GM12878 (cell line): ENCODE results near the gene ACER3. TPM values are rescaled to one million over a fixed set of nuclear protein-coding genes. Genes with fewer than 3 reads are reported as not detected.

Experiments used
- ATAC-seq: fragments of 200-7000 bp; cut with Tn5 transposase; 3 replicates; pipeline ENCODE4 v1.9.1; 2020; ENCODE audit warnings: mild to moderate bottlenecking, moderate library complexity
- BruUV-seq: library from RNA; stranded (reverse); fragments of 400-500 nt; replicated peaks from 2 replicates; lab custom pipeline; 2021; lab: Mats Ljungman, UMichigan
- CTCF ChIA-PET: fragments of 300-600 bp; sonication (Branson Sonifier 250); formaldehyde crosslinking; extraction: SDS; loops from one replicate; lab custom pipeline; 2021; ENCODE audit warnings: inconsistent platforms; lab: Yijun Ruan, JAX
- POLR2A ChIA-PET: fragments of 350-600 bp; formaldehyde crosslinking; extraction: SDS; loops from one replicate; lab custom pipeline; 2021; ENCODE audit warnings: inconsistent platforms; lab: Charles Lee
- RAD21 ChIA-PET: fragments of 300-600 bp; sonication (Branson Sonifier 250); formaldehyde crosslinking; loops from one replicate; lab custom pipeline; 2023; ENCODE audit warnings: antibody characterized with exemption; ENCODE audit not compliant: unreplicated experiment; lab: Charles Lee
- SMC1A ChIA-PET: fragments of 300-600 bp; sonication (Branson Sonifier 250); formaldehyde crosslinking; loops from one replicate; lab custom pipeline; 2023; ENCODE audit not compliant: unreplicated experiment, uncharacterized antibody; lab: Charles Lee
- DNase-seq: peaks from one replicate; pipeline ENCODE4 v3.0.0-alpha.2; 2011; ENCODE audit warnings: low read depth, low spot score
- FAIRE-seq: peaks from 3 replicates; lab custom pipeline; 2011; peaks lifted over from hg19 to GRCh38; lab: Jason Lieb, UNC
- H2AFZ ChIP-seq: 2 replicates; pipeline ENCODE4 v1.6.0; 2011; ENCODE audit warnings: low read depth, low read length, control low read depth; ENCODE audit not compliant: control insufficient read depth
- H3K27ac ChIP-seq: 2 replicates; pipeline ENCODE4 v1.5.1; 2011; ENCODE audit warnings: control low read depth; ENCODE audit not compliant: control insufficient read depth, insufficient read depth
- H3K27me3 ChIP-seq, 2 experiments: replicated peaks in 1 of 2; 2 replicates each; pipeline versions ENCODE4 v1.6.0 to v1.6.1; 2011; ENCODE audit warnings: low read length in 1 of 2; ENCODE audit not compliant: control insufficient read depth in 2 of 2, insufficient read depth in 2 of 2
- H3K36me3 ChIP-seq, 2 experiments: 2 replicates each; pipeline ENCODE4 v1.5.1; 2011; ENCODE audit warnings: low read length in 1 of 2; ENCODE audit not compliant: control insufficient read depth in 2 of 2, insufficient read depth in 2 of 2
- H3K4me1 ChIP-seq: 2 replicates; pipeline ENCODE4 v1.6.1; 2011; ENCODE audit warnings: mild to moderate bottlenecking, low read length, moderate library complexity, mixed read lengths; ENCODE audit not compliant: control insufficient read depth, insufficient read depth
- H3K4me2 ChIP-seq: 2 replicates; pipeline ENCODE4 v1.6.0; 2011; ENCODE audit warnings: control low read depth; ENCODE audit not compliant: control insufficient read depth, insufficient read depth
- H3K4me3 ChIP-seq: fragments of 200-600 bp; sonication (generic); 2 replicates; pipeline ENCODE4 v1.5.1; 2016
- H3K79me2 ChIP-seq: 2 replicates; pipeline ENCODE4 v1.6.0; 2011; ENCODE audit warnings: low read length; ENCODE audit not compliant: control insufficient read depth, insufficient read depth
- H3K9ac ChIP-seq: 2 replicates; pipeline ENCODE4 v1.8.0; 2011; ENCODE audit warnings: low read length, control low read depth, mixed read lengths; ENCODE audit not compliant: control insufficient read depth, insufficient read depth
- H3K9me3 ChIP-seq: replicated peaks from 3 replicates; pipeline ENCODE4 v1.5.1; 2011; ENCODE audit warnings: mild to moderate bottlenecking, low read length; ENCODE audit not compliant: control insufficient read depth, insufficient read depth
- H4K20me1 ChIP-seq: 2 replicates; pipeline ENCODE4 v1.6.0; 2011; ENCODE audit not compliant: control insufficient read depth, insufficient read depth
- GATAD2B ChIP-seq: fragments of 450-650 bp; conservative IDR thresholded peaks from 2 replicates; pipeline ENCODE4 v1.6.1; 2017; ENCODE audit warnings: low read depth, mild to moderate bottlenecking, moderate library complexity
- HDGF ChIP-seq: fragments of 450-650 bp; IDR thresholded peaks from 2 replicates; pipeline ENCODE4 v1.6.1; 2016; ENCODE audit warnings: antibody characterized with exemption
- SREBF1 ChIP-seq: IDR thresholded peaks from 2 replicates; pipeline ENCODE4 v1.6.1; 2012; ENCODE audit warnings: mild to moderate bottlenecking, low read length
- ZNF24 ChIP-seq: fragments of 450-650 bp; IDR thresholded peaks from 2 replicates; pipeline ENCODE4 v1.6.1; 2017; ENCODE audit warnings: antibody characterized with exemption, mild to moderate bottlenecking
- ZNF274 ChIP-seq: IDR thresholded peaks from one replicate; pipeline ENCODE4 v1.8.0; 2011; ENCODE audit not compliant: insufficient read length, insufficient read depth
- WGBS: methylation state at CpG from one replicate; pipeline ENCODE4 v1.1.6; 2016; ENCODE audit warnings: low lambda C conversion rate; ENCODE audit not compliant: insufficient replicate concordance, insufficient coverage; ENCODE audit errors: missing lambda C conversion rate; 5-methylcytosine and 5-hydroxymethylcytosine counted together
- in situ Hi-C: fragments of 300-500 bp; cut with MboI; formaldehyde crosslinking; loops from 9 replicates; pipeline ENCODE4 v1.14.3; 2018; ENCODE audit warnings: mixed read lengths
- intact Hi-C: fragments of 100-400 bp; cut with micrococcal nuclease; formaldehyde crosslinking; loops from one replicate; pipeline ENCODE4 v1.14.2; 2022; ENCODE audit not compliant: unreplicated experiment
- polyA plus RNA-seq, 11 experiments: library from polyadenylated mRNA; depleted of rRNA in 4 of 11; unstranded in 6 of 11; stranded (reverse) in 5 of 11; fragments of >200 nt; fragmentation: Nextera tagmentation in 4 of 11; fragmentation: Illumina TruSeq in 1 of 11; extraction: Ambion mirVana in 4 of 11; extraction: Trizol in 1 of 11; gene quantifications; 1 replicate in 1 of 11; 2 replicates in 10 of 11; pipeline versions ENCODE4 v1.2.1 to v1.2.3, GENCODE V29; 2011 to 2016; ENCODE audit warnings: inconsistent platforms in 2 of 11, missing spikeins in 2 of 11, low read depth in 1 of 11
- total RNA-seq, 4 experiments: library from RNA; depleted of rRNA in 3 of 4; stranded (reverse); fragments of >200 nt in 3 of 4; fragmentation: Illumina TruSeq in 1 of 4; extraction: Trizol in 1 of 4; gene quantifications; 2 replicates each; pipeline versions ENCODE4 v1.2.1 to v1.2.3, GENCODE V29; 2013 to 2021
- TF ChIP-seq, protein P1 (sequence below): IDR thresholded peaks from 2 replicates; pipeline ENCODE4 v1.6.1; 2011; ENCODE audit warnings: borderline replicate concordance, low read depth, mild to moderate bottlenecking, moderate library complexity, mixed read lengths, low read length; ENCODE audit not compliant: insufficient read depth; ENCODE audit errors: extremely low read length
- TF ChIP-seq, protein P2 (sequence below): fragments of 450-650 bp; IDR thresholded peaks from 2 replicates; pipeline ENCODE4 v1.6.1; 2017; ENCODE audit warnings: mild to moderate bottlenecking, low read depth, inconsistent platforms; ENCODE audit not compliant: poor library complexity, severe bottlenecking
- TF ChIP-seq, protein P3 (sequence below): IDR thresholded peaks from 2 replicates; pipeline ENCODE4 v1.6.1; 2012; ENCODE audit warnings: low read depth, low read length, improper control_type of control experiment
- TF ChIP-seq, protein P4 (sequence below): IDR thresholded peaks from 2 replicates; pipeline ENCODE4 v1.6.1; 2012; ENCODE audit warnings: mild to moderate bottlenecking, low read depth, low read length
- TF ChIP-seq, protein P5 (sequence below), 3 experiments: IDR thresholded peaks in 2 of 3; conservative IDR thresholded peaks in 1 of 3; 2 replicates each; pipeline ENCODE4 v1.5.1; 2011; ENCODE audit warnings: low read depth in 3 of 3, low read length in 3 of 3, mild to moderate bottlenecking in 3 of 3, control low read depth in 2 of 3, moderate library complexity in 2 of 3, inconsistent platforms in 1 of 3, mixed read lengths in 1 of 3; ENCODE audit not compliant: control insufficient read depth in 2 of 3, insufficient read depth in 1 of 3; ENCODE audit errors: extremely low read depth in 1 of 3

ACER3 gene
- total and polyA plus RNA-seq, 10 of the 15 experiments (the other 5 are each of a cell fraction or from before 2014, with no cell fraction given), result 2.8 to 17.4 (median 10.3) TPM

DNA sequence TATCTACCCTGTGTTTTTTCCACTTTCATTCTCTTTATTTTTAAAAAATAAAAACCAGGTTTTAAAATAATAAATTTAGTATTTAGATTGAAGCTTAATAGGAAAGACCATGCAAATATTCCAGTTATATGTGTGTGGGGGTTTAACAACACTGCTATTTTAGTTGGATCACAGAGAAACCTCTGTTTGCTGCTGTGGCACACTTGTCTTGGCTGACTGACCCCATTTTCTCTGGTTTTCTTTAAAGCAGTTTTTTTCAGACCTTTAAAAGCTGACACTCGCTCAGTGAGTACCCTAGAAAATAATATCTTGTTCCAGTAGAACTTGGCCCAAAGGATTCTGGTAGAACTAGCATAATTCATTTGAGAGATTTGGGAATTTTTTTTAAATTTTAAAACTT is 31.6 kb downstream of the ACER3 start:
- Histone ChIP-seq H3K27ac (no peak overlapping the region), H3K4me3 (no peak overlapping the region), H3K9ac (no peak overlapping the region), H2AFZ (no peak overlapping the region), H3K4me2 (no peak overlapping the region), H4K20me1 (no peaks in the 10 kb centered on the region), H3K79me2 (no peaks in the 10 kb centered on the region), H3K36me3 (no peaks in the 10 kb centered on the region), H3K9me3 (no peaks in the 10 kb centered on the region), H3K27me3 (no peaks in the 10 kb centered on the region), H3K4me1 (no peaks in the 10 kb centered on the region)
- WGBS, result 100% methylated on average over 1 of the region's 1 CpG
- SMC1A ChIA-PET, result interaction anchor here (1.3 to 1.8 kb wide), 3 partner anchors 12 to 28 kb away, joined by 3 to 4 read pairs (median 3); no protein-coding TSS in a partner anchor
- CTCF ChIA-PET, result interaction anchor here (1.2 to 3.3 kb wide), 2 partner anchors 13 to 27 kb away, joined by 3 to 19 read pairs; no protein-coding TSS in a partner anchor
- TF ChIP-seq ZNF24, result no peak
- TF ChIP-seq ZNF274, result no peak
- TF ChIP-seq, protein P1, sequence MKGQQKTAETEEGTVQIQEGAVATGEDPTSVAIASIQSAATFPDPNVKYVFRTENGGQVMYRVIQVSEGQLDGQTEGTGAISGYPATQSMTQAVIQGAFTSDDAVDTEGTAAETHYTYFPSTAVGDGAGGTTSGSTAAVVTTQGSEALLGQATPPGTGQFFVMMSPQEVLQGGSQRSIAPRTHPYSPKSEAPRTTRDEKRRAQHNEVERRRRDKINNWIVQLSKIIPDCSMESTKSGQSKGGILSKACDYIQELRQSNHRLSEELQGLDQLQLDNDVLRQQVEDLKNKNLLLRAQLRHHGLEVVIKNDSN, result no peak
- TF ChIP-seq, protein P2, sequence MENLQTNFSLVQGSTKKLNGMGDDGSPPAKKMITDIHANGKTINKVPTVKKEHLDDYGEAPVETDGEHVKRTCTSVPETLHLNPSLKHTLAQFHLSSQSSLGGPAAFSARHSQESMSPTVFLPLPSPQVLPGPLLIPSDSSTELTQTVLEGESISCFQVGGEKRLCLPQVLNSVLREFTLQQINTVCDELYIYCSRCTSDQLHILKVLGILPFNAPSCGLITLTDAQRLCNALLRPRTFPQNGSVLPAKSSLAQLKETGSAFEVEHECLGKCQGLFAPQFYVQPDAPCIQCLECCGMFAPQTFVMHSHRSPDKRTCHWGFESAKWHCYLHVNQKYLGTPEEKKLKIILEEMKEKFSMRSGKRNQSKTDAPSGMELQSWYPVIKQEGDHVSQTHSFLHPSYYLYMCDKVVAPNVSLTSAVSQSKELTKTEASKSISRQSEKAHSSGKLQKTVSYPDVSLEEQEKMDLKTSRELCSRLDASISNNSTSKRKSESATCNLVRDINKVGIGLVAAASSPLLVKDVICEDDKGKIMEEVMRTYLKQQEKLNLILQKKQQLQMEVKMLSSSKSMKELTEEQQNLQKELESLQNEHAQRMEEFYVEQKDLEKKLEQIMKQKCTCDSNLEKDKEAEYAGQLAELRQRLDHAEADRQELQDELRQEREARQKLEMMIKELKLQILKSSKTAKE, result no peak
- TF ChIP-seq, protein P3, sequence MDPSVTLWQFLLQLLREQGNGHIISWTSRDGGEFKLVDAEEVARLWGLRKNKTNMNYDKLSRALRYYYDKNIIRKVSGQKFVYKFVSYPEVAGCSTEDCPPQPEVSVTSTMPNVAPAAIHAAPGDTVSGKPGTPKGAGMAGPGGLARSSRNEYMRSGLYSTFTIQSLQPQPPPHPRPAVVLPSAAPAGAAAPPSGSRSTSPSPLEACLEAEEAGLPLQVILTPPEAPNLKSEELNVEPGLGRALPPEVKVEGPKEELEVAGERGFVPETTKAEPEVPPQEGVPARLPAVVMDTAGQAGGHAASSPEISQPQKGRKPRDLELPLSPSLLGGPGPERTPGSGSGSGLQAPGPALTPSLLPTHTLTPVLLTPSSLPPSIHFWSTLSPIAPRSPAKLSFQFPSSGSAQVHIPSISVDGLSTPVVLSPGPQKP, result no peak
- no peak for TF ChIP-seq GATAD2B
- no peak for TF ChIP-seq SREBF1
- TF ChIP-seq, protein P4, sequence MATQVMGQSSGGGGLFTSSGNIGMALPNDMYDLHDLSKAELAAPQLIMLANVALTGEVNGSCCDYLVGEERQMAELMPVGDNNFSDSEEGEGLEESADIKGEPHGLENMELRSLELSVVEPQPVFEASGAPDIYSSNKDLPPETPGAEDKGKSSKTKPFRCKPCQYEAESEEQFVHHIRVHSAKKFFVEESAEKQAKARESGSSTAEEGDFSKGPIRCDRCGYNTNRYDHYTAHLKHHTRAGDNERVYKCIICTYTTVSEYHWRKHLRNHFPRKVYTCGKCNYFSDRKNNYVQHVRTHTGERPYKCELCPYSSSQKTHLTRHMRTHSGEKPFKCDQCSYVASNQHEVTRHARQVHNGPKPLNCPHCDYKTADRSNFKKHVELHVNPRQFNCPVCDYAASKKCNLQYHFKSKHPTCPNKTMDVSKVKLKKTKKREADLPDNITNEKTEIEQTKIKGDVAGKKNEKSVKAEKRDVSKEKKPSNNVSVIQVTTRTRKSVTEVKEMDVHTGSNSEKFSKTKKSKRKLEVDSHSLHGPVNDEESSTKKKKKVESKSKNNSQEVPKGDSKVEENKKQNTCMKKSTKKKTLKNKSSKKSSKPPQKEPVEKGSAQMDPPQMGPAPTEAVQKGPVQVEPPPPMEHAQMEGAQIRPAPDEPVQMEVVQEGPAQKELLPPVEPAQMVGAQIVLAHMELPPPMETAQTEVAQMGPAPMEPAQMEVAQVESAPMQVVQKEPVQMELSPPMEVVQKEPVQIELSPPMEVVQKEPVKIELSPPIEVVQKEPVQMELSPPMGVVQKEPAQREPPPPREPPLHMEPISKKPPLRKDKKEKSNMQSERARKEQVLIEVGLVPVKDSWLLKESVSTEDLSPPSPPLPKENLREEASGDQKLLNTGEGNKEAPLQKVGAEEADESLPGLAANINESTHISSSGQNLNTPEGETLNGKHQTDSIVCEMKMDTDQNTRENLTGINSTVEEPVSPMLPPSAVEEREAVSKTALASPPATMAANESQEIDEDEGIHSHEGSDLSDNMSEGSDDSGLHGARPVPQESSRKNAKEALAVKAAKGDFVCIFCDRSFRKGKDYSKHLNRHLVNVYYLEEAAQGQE, result no peak
- TF ChIP-seq, protein P5, sequence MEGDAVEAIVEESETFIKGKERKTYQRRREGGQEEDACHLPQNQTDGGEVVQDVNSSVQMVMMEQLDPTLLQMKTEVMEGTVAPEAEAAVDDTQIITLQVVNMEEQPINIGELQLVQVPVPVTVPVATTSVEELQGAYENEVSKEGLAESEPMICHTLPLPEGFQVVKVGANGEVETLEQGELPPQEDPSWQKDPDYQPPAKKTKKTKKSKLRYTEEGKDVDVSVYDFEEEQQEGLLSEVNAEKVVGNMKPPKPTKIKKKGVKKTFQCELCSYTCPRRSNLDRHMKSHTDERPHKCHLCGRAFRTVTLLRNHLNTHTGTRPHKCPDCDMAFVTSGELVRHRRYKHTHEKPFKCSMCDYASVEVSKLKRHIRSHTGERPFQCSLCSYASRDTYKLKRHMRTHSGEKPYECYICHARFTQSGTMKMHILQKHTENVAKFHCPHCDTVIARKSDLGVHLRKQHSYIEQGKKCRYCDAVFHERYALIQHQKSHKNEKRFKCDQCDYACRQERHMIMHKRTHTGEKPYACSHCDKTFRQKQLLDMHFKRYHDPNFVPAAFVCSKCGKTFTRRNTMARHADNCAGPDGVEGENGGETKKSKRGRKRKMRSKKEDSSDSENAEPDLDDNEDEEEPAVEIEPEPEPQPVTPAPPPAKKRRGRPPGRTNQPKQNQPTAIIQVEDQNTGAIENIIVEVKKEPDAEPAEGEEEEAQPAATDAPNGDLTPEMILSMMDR (IDR thresholded peaks at IDR 0.05 in 2 of 3, conservative IDR thresholded peaks at IDR 0.05 in 1 of 3; ENCODE audit: control insufficient read depth in 2 of 3, extremely low read depth in 1 of 3, insufficient read depth in 1 of 3, low read depth in 3 of 3, low read length in 3 of 3), result no peak
- no peak for TF ChIP-seq HDGF
- FAIRE-seq, result no peak
- POLR2A ChIA-PET, result no interaction called here
- no peak for ATAC-seq
- no peak for DNase-seq
- in situ Hi-C loops (no loop called here), intact Hi-C loops (no loop called here)
- no TSS peak for BruUV-seq
- RAD21 ChIA-PET, result interaction anchor here (1.0 kb wide), 1 partner anchor 199 kb away, joined by 4 read pairs; no protein-coding TSS in a partner anchor
